SU-DHL-6 (cell line): ENCODE measurements around the gene SULF2.

Source experiments
- H2AFZ ChIP-seq: fragments of 200-600 bp; sonication (generic); 2 replicates; pipeline ENCODE4 v1.6.1; 2014; ENCODE audit warnings: low read depth, mild to moderate bottlenecking, moderate library complexity, mixed read lengths, antibody characterized with exemption, low read length; ENCODE audit not compliant: severe bottlenecking
- H3F3A ChIP-seq: fragments of 200-600 bp; shearing (Covaris generic); 2 replicates; pipeline ENCODE4 v1.6.0; 2016; ENCODE audit warnings: antibody characterized with exemption, mild to moderate bottlenecking; ENCODE audit not compliant: insufficient read depth
- H3K27ac ChIP-seq: fragments of 200-600 bp; sonication (generic); 2 replicates; pipeline ENCODE4 v1.5.1; 2016; ENCODE audit warnings: low read depth, mild to moderate bottlenecking, low read length, moderate library complexity, mixed read lengths
- H3K27me3 ChIP-seq: fragments of 200-600 bp; sonication (generic), shearing (Covaris generic); 2 replicates; pipeline ENCODE4 v1.6.0; 2014; ENCODE audit warnings: mild to moderate bottlenecking, low read length
- H3K36me3 ChIP-seq: fragments of 200-600 bp; sonication (generic); 2 replicates; pipeline ENCODE4 v1.6.1; 2014; ENCODE audit warnings: mild to moderate bottlenecking, low read length, mixed read lengths
- H3K4me2 ChIP-seq: fragments of 300-600, 200-600 bp; shearing (Covaris generic), sonication (generic); 2 replicates; pipeline ENCODE4 v1.6.0; 2014; ENCODE audit warnings: low read length, low read depth, mild to moderate bottlenecking; ENCODE audit not compliant: poor library complexity, severe bottlenecking
- H3K4me3 ChIP-seq: fragments of 200-600 bp; sonication (generic); 2 replicates; pipeline ENCODE4 v1.5.1; 2014; ENCODE audit warnings: antibody characterized with exemption, low read length, mild to moderate bottlenecking, mixed read lengths; ENCODE audit not compliant: insufficient read depth, poor library complexity, severe bottlenecking
- H3K79me2 ChIP-seq: fragments of 200-600 bp; sonication (generic); 2 replicates; pipeline ENCODE4 v1.6.1; 2014; ENCODE audit warnings: mild to moderate bottlenecking, low read length, moderate library complexity; ENCODE audit not compliant: insufficient read depth
- H3K9ac ChIP-seq: fragments of 200-600 bp; sonication (generic); 2 replicates; pipeline ENCODE4 v1.7.0; 2014; ENCODE audit warnings: mild to moderate bottlenecking, low read length
- H3K9me2 ChIP-seq: fragments of 200-600 bp; sonication (generic); replicated peaks from 2 replicates; pipeline ENCODE4 v1.6.1; 2014; ENCODE audit warnings: low read length; ENCODE audit not compliant: insufficient read depth
- H3K9me3 ChIP-seq: fragments of 200-600 bp; sonication (generic); 2 replicates; pipeline ENCODE4 v1.6.1; 2014; ENCODE audit warnings: low read length, mixed read lengths; ENCODE audit not compliant: insufficient read depth
- H4K20me1 ChIP-seq: fragments of 200-600 bp; sonication (generic); 2 replicates; pipeline ENCODE4 v1.6.1; 2014; ENCODE audit warnings: low read depth, mild to moderate bottlenecking, antibody characterized with exemption, low read length, moderate library complexity, mixed read lengths
- CTCF ChIP-seq: fragments of 200-600 bp; sonication (generic); IDR thresholded peaks from one replicate; pipeline ENCODE4 v1.5.1; 2017; ENCODE audit warnings: antibody characterized with exemption, mild to moderate bottlenecking, low read length, moderate library complexity; ENCODE audit not compliant: insufficient read depth, poor library complexity, severe bottlenecking
- EZH2phosphoT487 ChIP-seq: fragments of 200-600 bp; sonication (generic), shearing (Covaris generic); conservative IDR thresholded peaks from 2 replicates; pipeline ENCODE4 v1.6.1; 2018; ENCODE audit warnings: mild to moderate bottlenecking, antibody characterized with exemption, low read length, moderate library complexity, mixed read lengths

SULF2 gene

GRCh38 chr20:47818016-47818415, 32.7 kb upstream of the SULF2 start:
- Histone ChIP-seq H3K27ac (no peak overlapping the region), H3K27me3 (no peaks in the 10 kb centered on the region), H4K20me1 (no peaks in the 10 kb centered on the region), H3K4me2 (no peak overlapping the region), H3K4me3 (no peak overlapping the region), H3K9ac (no peak overlapping the region), H3F3A (no peaks in the 10 kb centered on the region), H2AFZ (no peak overlapping the region), H3K9me2 (no peaks in the 10 kb centered on the region), H3K9me3 (no peaks in the 10 kb centered on the region), H3K79me2 (no peaks in the 10 kb centered on the region), H3K36me3 (no peaks in the 10 kb centered on the region)
- no peak for TF ChIP-seq CTCF
- TF ChIP-seq EZH2phosphoT487: no peak

GRCh38 chr20:47817573-47817972, 32.3 kb upstream of the SULF2 start:
- Histone ChIP-seq H3K27ac (no peak overlapping the region), H3K27me3 (no peaks in the 10 kb centered on the region), H3K9ac (no peak overlapping the region), H3K4me2 (no peak overlapping the region), H3K9me3 (no peaks in the 10 kb centered on the region), H3K79me2 (no peaks in the 10 kb centered on the region), H3F3A (no peaks in the 10 kb centered on the region), H3K36me3 (no peaks in the 10 kb centered on the region), H2AFZ (no peak overlapping the region), H3K4me3 (no peak overlapping the region), H3K9me2 (no peaks in the 10 kb centered on the region), H4K20me1 (no peaks in the 10 kb centered on the region)
- TF ChIP-seq EZH2phosphoT487: no peak
- no peak for TF ChIP-seq CTCF

- Histone ChIP-seq H3K79me2 (no peaks in the 10 kb centered on the region), H3K9me3 (no peaks in the 10 kb centered on the region), H2AFZ (no peak overlapping the region), H4K20me1 (no peaks in the 10 kb centered on the region), H3K4me2 (no peak overlapping the region), H3K27me3 (no peaks in the 10 kb centered on the region), H3K4me3 (no peak overlapping the region), H3K36me3 (no peaks in the 10 kb centered on the region), H3K9ac (no peak overlapping the region), H3K9me2 (no peaks in the 10 kb centered on the region), H3F3A (no peaks in the 10 kb centered on the region), H3K27ac (no peak overlapping the region)
- no peak for TF ChIP-seq CTCF
- TF ChIP-seq EZH2phosphoT487: no peak
Observed at GRCh38 chr20:47816487-47817451, 31.5 kb upstream of the SULF2 start.
